ENCODE measurements around the gene CUX1.

CUX1 gene

DNA sequence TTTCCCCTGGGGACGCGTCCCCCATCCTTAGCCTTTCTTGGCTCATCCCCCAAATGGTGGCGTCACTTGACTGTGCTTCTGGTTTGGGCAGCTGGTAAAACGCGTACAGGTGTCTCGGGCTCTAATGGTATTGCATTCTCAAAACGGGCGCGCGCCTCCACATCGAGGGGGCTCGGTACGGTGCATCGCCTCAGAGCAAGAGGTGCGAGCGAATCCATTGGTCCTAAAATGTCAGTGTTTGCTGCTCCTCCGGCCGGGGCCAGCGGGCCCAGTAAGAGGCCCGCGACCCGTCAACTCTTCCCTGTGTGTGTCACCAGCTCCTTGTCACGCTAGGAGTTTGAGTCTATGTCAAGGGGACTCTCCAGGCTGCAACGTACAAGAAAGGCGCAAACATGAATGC lies 378.6 kb downstream of the CUX1 start:
- Histone ChIP-seq H3K4me1 (ENCODE audit: control insufficient read depth, insufficient read depth, low read length, unreplicated experiment) (no peaks in the 10 kb centered on the region), H3K4me3 (ENCODE audit: low read depth, low read length) (no peak overlapping the region), H2AFZ (ENCODE audit: low read length, unreplicated experiment) (no peak overlapping the region), H3K27ac (ENCODE audit: low read depth, low read length) (no peak overlapping the region), H3K36me3 (ENCODE audit: insufficient read depth, low read length) (peaks cover 7% of the 10 kb centered on the region; the same call in 1 of the 2 replicates), H3K79me2 (ENCODE audit: control insufficient read depth, insufficient read depth, low read length, unreplicated experiment) (no peaks in the 10 kb centered on the region), H3K27me3 (ENCODE audit: insufficient read depth, low read length) (no peaks in the 10 kb centered on the region)

DNA sequence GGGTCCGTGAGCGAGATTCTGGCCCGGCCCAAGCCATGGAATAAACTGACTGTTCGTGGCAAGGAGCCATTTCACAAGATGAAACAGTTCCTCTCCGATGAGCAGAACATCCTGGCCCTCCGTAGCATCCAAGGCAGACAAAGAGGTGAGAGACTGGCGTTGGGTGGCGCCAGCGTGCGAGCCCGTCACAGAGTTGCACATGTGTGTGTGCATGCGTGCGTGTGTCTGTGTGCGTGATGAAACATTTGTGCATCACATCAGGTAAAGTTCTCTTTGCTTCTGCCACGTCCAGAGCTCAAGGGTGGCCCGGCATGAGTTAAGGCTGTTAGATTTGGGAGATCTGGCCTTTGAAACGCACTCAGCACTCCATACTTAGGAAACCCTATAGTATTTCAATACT lies 379.7 kb downstream of the CUX1 start:
- Histone ChIP-seq H3K4me1 (ENCODE audit: control insufficient read depth, insufficient read depth, low read length, unreplicated experiment) (no peaks in the 10 kb centered on the region), H3K27me3 (ENCODE audit: insufficient read depth, low read length) (no peaks in the 10 kb centered on the region), H3K36me3 (ENCODE audit: insufficient read depth, low read length) (peaks cover 7% of the 10 kb centered on the region; the same call in 1 of the 2 replicates), H3K79me2 (ENCODE audit: control insufficient read depth, insufficient read depth, low read length, unreplicated experiment) (no peaks in the 10 kb centered on the region), H3K27ac (ENCODE audit: low read depth, low read length) (no peak overlapping the region), H3K4me3 (ENCODE audit: low read depth, low read length) (no peak overlapping the region), H2AFZ (ENCODE audit: low read length, unreplicated experiment) (no peak overlapping the region)

DNA sequence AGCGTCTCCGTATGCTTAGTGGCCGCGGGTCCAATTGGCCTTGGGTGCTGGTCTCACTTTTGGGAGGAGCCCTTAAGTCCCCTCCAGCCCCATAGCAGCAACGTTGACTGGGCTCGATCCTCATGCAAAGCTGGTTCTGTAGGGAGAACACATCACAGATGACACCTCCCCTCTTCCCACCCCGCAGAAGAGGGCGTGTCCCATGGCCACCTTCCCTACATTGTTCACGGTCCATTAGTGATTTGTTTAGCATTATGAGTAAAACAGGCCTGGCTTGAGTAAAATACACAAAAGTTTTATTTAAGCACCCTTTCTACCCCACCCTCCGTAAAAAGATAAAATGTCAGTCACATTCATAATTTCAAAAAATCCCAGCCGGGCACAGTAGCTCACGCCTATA lies 380.2 kb downstream of the CUX1 start:
- H3K36me3 ChIP-seq (ENCODE audit: insufficient read depth, low read length) = peaks cover 7% of the 10 kb centered on the region; the same call in 1 of the 2 replicates
- H3K4me1 ChIP-seq (ENCODE audit: control insufficient read depth, insufficient read depth, low read length, unreplicated experiment) = no peaks in the 10 kb centered on the region
- no peak overlapping the region for H2AFZ ChIP-seq (ENCODE audit: low read length, unreplicated experiment)
- no peak overlapping the region for H3K27ac ChIP-seq (ENCODE audit: low read depth, low read length)
- H3K79me2 ChIP-seq (ENCODE audit: control insufficient read depth, insufficient read depth, low read length, unreplicated experiment) = no peaks in the 10 kb centered on the region
- no peak overlapping the region for H3K4me3 ChIP-seq (ENCODE audit: low read depth, low read length)
- no peaks in the 10 kb centered on the region for H3K27me3 ChIP-seq (ENCODE audit: insufficient read depth, low read length)

DNA sequence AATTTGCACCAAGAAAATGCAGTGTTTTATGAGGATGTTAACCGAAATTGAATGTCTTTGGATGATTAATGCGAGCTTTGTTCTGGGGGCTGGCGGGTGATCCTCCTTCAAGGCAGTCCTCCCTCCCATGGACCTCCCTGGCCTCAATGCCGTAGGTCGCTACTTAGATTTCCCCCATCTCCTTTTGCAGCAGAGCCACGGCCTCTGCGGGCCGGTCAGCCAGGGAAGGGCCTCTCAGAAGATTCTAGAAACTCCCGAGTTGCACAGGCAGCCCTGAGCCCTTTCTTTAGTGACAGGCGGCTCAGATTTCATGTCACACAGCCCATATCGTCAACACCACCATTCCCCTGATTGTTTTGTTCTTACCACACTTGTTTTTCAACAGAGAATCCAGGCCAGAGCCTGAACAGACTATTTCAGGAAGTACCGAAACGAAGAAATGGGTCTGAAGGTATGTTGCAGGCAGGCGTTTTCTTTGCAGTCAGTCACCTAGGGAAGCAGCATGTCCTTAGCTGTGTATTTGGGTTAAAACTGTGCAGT lies 381.1 kb downstream of the CUX1 start:
- no peaks in the 10 kb centered on the region for H3K4me1 ChIP-seq (ENCODE audit: control insufficient read depth, insufficient read depth, low read length, unreplicated experiment)
- H3K27me3 ChIP-seq (ENCODE audit: insufficient read depth, low read length) = no peaks in the 10 kb centered on the region
- no peaks in the 10 kb centered on the region for H3K79me2 ChIP-seq (ENCODE audit: control insufficient read depth, insufficient read depth, low read length, unreplicated experiment)
- no peak overlapping the region for H3K27ac ChIP-seq (ENCODE audit: low read depth, low read length)
- H3K4me3 ChIP-seq (ENCODE audit: low read depth, low read length) = no peak overlapping the region
- H2AFZ ChIP-seq (ENCODE audit: low read length, unreplicated experiment) = no peak overlapping the region
- H3K36me3 ChIP-seq (ENCODE audit: insufficient read depth, low read length) = peaks cover 7% of the 10 kb centered on the region; the same call in 1 of the 2 replicates

DNA sequence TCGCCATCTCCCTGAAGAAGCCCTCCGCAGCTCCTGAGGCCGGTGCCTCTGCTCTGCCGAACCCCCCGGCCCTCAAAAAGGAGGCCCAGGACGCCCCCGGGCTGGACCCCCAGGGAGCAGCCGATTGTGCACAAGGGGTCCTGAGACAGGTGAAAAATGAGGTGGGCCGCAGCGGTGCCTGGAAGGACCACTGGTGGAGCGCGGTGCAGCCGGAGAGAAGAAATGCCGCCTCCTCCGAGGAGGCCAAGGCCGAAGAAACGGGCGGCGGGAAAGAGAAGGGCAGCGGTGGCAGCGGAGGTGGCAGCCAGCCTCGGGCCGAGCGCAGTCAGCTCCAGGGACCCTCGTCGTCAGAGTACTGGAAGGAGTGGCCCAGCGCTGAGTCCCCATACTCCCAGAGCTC lies 384.1 kb downstream of the CUX1 start:
- H3K27ac ChIP-seq (ENCODE audit: low read depth, low read length) = no peak overlapping the region
- no peak overlapping the region for H2AFZ ChIP-seq (ENCODE audit: low read length, unreplicated experiment)
- H3K27me3 ChIP-seq (ENCODE audit: insufficient read depth, low read length) = no peaks in the 10 kb centered on the region
- peaks cover 2% of the 10 kb centered on the region; the same call in 1 of the 2 replicates for H3K36me3 ChIP-seq (ENCODE audit: insufficient read depth, low read length)
- H3K4me1 ChIP-seq (ENCODE audit: control insufficient read depth, insufficient read depth, low read length, unreplicated experiment) = no peaks in the 10 kb centered on the region
- no peak overlapping the region for H3K4me3 ChIP-seq (ENCODE audit: low read depth, low read length)
- no peaks in the 10 kb centered on the region for H3K79me2 ChIP-seq (ENCODE audit: control insufficient read depth, insufficient read depth, low read length, unreplicated experiment)

DNA sequence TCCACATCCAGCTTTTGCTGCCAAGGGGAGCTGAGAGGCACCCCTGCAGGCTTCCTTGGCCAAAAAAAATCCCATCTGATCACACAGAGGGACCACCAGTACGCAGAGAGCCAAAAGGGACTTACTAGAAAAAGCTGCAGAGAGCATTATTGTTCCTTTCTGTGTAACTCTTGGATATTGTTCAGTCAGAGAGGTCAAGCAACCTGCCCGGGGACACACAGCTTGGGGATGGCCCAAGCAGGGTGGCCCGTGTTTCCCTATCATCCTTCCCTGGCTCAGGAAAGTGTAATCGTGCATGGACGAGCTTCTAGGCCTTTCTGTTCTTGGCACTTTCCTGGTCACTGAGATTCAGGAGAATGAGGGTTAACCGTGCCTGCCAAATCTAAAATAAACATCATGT lies 385.1 kb downstream of the CUX1 start:
- Histone ChIP-seq H3K79me2 (ENCODE audit: control insufficient read depth, insufficient read depth, low read length, unreplicated experiment) (no peaks in the 10 kb centered on the region), H3K36me3 (ENCODE audit: insufficient read depth, low read length) (no peaks in the 10 kb centered on the region)

DNA sequence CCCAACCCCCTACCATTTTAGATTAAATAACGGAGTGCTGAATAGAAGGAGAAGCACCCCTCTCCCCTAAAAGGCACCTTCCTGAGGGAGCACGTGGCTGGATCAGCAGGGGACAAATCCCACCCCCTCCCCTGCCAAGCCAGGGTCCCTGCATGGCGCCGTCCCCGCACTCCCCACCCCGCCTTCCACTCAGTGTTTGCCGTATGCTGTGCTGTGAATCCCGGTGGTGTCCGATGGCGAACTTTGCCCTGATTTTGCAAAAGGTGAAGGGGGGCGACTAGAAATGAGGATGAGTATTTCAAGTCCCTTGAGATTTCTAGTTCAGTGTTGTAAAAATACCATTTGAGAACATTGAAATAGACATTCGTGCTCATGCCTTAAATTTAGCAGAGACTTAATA lies 385.8 kb downstream of the CUX1 start:
- Histone ChIP-seq H2AFZ (ENCODE audit: low read length, unreplicated experiment) (no peak overlapping the region), H3K4me1 (ENCODE audit: control insufficient read depth, insufficient read depth, low read length, unreplicated experiment) (no peaks in the 10 kb centered on the region), H3K4me3 (ENCODE audit: low read depth, low read length) (no peak overlapping the region), H3K79me2 (ENCODE audit: control insufficient read depth, insufficient read depth, low read length, unreplicated experiment) (no peaks in the 10 kb centered on the region), H3K27me3 (ENCODE audit: insufficient read depth, low read length) (no peaks in the 10 kb centered on the region), H3K27ac (ENCODE audit: low read depth, low read length) (no peak overlapping the region), H3K36me3 (ENCODE audit: insufficient read depth, low read length) (no peaks in the 10 kb centered on the region)

More for the DNA sequence above, 385.1 kb downstream of the CUX1 start:
- H2AFZ ChIP-seq (ENCODE audit: low read length, unreplicated experiment) = no peak overlapping the region
- H3K27me3 ChIP-seq (ENCODE audit: insufficient read depth, low read length) = no peaks in the 10 kb centered on the region
- H3K4me1 ChIP-seq (ENCODE audit: control insufficient read depth, insufficient read depth, low read length, unreplicated experiment) = no peaks in the 10 kb centered on the region
- no peak overlapping the region for H3K27ac ChIP-seq (ENCODE audit: low read depth, low read length)
- H3K4me3 ChIP-seq (ENCODE audit: low read depth, low read length) = no peak overlapping the region

DNA sequence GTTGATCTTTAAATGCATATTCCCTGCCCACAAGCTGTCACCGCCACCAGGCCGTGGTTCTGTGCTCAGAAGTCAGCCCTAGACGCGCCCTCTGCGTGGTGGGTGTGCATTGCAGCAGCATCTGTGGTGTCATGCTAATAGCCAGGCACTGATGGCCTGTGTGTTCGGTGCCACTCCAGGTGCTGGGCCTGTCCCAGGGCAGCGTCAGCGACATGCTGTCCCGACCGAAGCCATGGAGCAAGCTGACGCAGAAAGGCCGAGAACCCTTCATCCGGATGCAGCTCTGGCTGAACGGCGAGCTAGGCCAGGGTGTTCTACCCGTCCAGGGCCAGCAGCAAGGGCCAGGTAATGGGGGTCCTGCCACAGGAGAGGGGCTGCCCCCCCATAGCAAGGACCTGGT lies 386.8 kb downstream of the CUX1 start:
- no peaks in the 10 kb centered on the region for H3K4me1 ChIP-seq (ENCODE audit: control insufficient read depth, insufficient read depth, low read length, unreplicated experiment)
- no peak overlapping the region for H2AFZ ChIP-seq (ENCODE audit: low read length, unreplicated experiment)
- no peaks in the 10 kb centered on the region for H3K79me2 ChIP-seq (ENCODE audit: control insufficient read depth, insufficient read depth, low read length, unreplicated experiment)
- H3K4me3 ChIP-seq (ENCODE audit: low read depth, low read length) = no peak overlapping the region
- no peaks in the 10 kb centered on the region for H3K36me3 ChIP-seq (ENCODE audit: insufficient read depth, low read length)
- H3K27ac ChIP-seq (ENCODE audit: low read depth, low read length) = no peak overlapping the region
- H3K27me3 ChIP-seq (ENCODE audit: insufficient read depth, low read length) = no peaks in the 10 kb centered on the region

DNA sequence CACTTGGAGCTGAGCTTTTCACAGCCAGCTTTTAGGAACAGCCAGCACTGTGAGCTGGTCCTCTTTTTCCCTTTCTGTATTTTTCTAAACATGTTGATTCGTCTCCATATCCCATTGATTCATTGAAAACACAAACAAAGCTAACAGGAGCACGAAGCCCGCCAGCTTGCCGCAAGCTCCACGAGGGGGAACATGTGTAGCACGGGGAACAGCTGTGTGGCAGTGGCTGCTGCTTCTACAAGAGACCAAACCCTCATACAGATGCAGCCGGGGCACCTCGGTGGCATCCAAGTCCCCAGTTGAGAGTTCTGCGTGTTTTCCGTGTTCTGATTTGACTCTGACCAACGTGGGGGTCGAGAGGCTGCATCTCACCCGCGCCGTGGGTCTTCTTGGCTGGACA lies 388.5 kb downstream of the CUX1 start:
- Histone ChIP-seq H3K27ac (ENCODE audit: low read depth, low read length) (no peak overlapping the region), H3K27me3 (ENCODE audit: insufficient read depth, low read length) (no peaks in the 10 kb centered on the region), H3K79me2 (ENCODE audit: control insufficient read depth, insufficient read depth, low read length, unreplicated experiment) (no peaks in the 10 kb centered on the region), H3K4me3 (ENCODE audit: low read depth, low read length) (no peak overlapping the region), H2AFZ (ENCODE audit: low read length, unreplicated experiment) (no peak overlapping the region), H3K4me1 (ENCODE audit: control insufficient read depth, insufficient read depth, low read length, unreplicated experiment) (no peaks in the 10 kb centered on the region), H3K36me3 (ENCODE audit: insufficient read depth, low read length) (no peaks in the 10 kb centered on the region)

DNA sequence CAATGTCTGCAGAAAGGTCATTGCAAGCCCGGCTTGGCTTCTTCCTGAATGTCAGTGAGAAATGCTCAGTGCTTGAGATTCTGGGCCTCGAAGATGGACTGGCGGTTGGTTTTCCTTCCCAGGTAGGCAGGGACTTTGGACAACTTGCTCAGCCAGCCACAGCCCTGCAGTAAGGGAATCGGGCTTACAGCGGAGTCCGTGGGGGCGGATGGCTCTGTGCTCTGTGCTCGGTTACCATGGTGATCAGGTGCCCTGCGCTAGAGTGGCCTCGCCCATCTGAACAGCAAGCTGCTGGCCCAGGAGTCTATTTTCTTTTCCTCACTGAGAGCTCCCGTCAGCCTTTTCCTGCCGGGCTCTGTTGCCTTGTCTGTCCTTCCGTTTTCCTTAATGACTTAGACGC lies 391.4 kb downstream of the CUX1 start:
- no peak overlapping the region for H3K27ac ChIP-seq (ENCODE audit: low read depth, low read length)
- no peaks in the 10 kb centered on the region for H3K36me3 ChIP-seq (ENCODE audit: insufficient read depth, low read length)
- H3K4me1 ChIP-seq (ENCODE audit: control insufficient read depth, insufficient read depth, low read length, unreplicated experiment) = no peaks in the 10 kb centered on the region
- no peaks in the 10 kb centered on the region for H3K27me3 ChIP-seq (ENCODE audit: insufficient read depth, low read length)
- no peak overlapping the region for H3K4me3 ChIP-seq (ENCODE audit: low read depth, low read length)
- H2AFZ ChIP-seq (ENCODE audit: low read length, unreplicated experiment) = no peak overlapping the region
- no peaks in the 10 kb centered on the region for H3K79me2 ChIP-seq (ENCODE audit: control insufficient read depth, insufficient read depth, low read length, unreplicated experiment)

DNA sequence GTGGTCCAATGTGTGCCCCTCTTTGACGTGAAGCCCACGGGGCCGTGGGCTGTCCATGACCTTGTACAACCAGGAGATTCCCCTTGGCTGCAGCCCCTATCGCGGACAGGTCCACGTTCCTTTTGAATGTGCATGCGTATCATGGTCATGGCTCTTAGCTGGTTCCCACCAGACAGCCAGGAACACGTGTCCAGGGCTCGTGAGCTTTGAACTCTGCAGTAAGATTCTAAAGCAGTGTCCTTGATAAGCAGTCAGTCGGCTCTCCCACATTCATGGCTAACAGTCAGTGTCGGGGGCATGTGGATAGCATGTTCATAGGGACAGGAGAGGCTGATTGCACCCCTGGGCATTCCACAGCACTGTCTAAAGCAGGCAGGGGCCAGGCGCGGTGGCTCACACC lies 393.4 kb downstream of the CUX1 start:
- Histone ChIP-seq H3K79me2 (ENCODE audit: control insufficient read depth, insufficient read depth, low read length, unreplicated experiment) (no peaks in the 10 kb centered on the region), H3K27me3 (ENCODE audit: insufficient read depth, low read length) (no peaks in the 10 kb centered on the region), H3K36me3 (ENCODE audit: insufficient read depth, low read length) (no peaks in the 10 kb centered on the region), H3K27ac (ENCODE audit: low read depth, low read length) (no peak overlapping the region), H2AFZ (ENCODE audit: low read length, unreplicated experiment) (no peak overlapping the region), H3K4me3 (ENCODE audit: low read depth, low read length) (no peak overlapping the region), H3K4me1 (ENCODE audit: control insufficient read depth, insufficient read depth, low read length, unreplicated experiment) (no peaks in the 10 kb centered on the region)
